ENCODE results near the gene STAT6. TPM values are rescaled to one million over a fixed set of nuclear protein-coding genes. Genes with fewer than 3 reads are reported as not detected.

STAT6 gene
- polyA plus RNA-seq, 1 donor (not counting 4 experiments of a cell fraction or from before 2014, with no cell fraction given): 113 TPM

- Histone ChIP-seq H4K20me1 (ENCODE audit: control insufficient read depth, extremely low read depth, insufficient read depth, low read length) (no peaks in the 10 kb centered on the region), H3K9me3 (ENCODE audit: control insufficient read depth, low read depth, low read length) (no peaks in the 10 kb centered on the region), H3K9ac (ENCODE audit: control insufficient read depth, extremely low read depth, insufficient read depth, low read length) (peak overlapping the region; percentile 58), H3K4me3 (ENCODE audit: control insufficient read depth in 2 of 3, extremely low read depth in 1 of 3, insufficient read depth in 2 of 3, low read depth in 1 of 3, low read length in 3 of 3) (peak overlapping the region; percentile 55 to 90 (median 69)), H3K4me2 (ENCODE audit: control insufficient read depth, extremely low read depth, insufficient read depth, low read depth, low read length) (peak overlapping the region; percentile 77), H3K79me2 (ENCODE audit: control insufficient read depth, insufficient read depth, low read length) (no peaks in the 10 kb centered on the region), H3K4me1 (ENCODE audit: control insufficient read depth, extremely low read depth, insufficient read depth, low read length) (peaks cover 16% of the 10 kb centered on the region), H3K27me3 (ENCODE audit: control insufficient read depth, extremely low read depth, insufficient read depth, low read length) (no peaks in the 10 kb centered on the region), H3K36me3 (ENCODE audit: control insufficient read depth in 2 of 2, extremely low read depth in 1 of 2, insufficient read depth in 2 of 2, low read length in 2 of 2) (no peaks in the 10 kb centered on the region), H3K27ac (ENCODE audit: control insufficient read depth, insufficient read depth, low read length) (no peak overlapping the region), H2AFZ (ENCODE audit: control insufficient read depth, low read length) (peak overlapping the region; percentile 27), H3K9me1 (ENCODE audit: control insufficient read depth, extremely low read depth, insufficient read depth, low read length) (no peaks in the 10 kb centered on the region)
- DNase-seq (ENCODE audit: low read depth, low spot score) (no peak), FAIRE-seq (no peak)
- dilution Hi-C loops (cut with MboI; ENCODE audit: extremely low pct_ligation_motif_present, low sequenced_read_pairs): no loop called here
- TF ChIP-seq EZH2 (IDR thresholded peaks at IDR 0.05; ENCODE audit: low read length) (no peak), CTCF (optimal IDR thresholded peaks at IDR 0.05 in 1 of 3, IDR thresholded peaks at IDR 0.05 in 1 of 3, conservative IDR thresholded peaks at IDR 0.05 in 1 of 3; ENCODE audit: extremely low read depth in 1 of 3, insufficient read depth in 2 of 3, low read length in 3 of 3) (no peak)
These were observed 17.5 kb upstream of the STAT6 start for GRCh38 chr12:57128519-57129247.

- TF ChIP-seq EZH2 (IDR thresholded peaks at IDR 0.05; ENCODE audit: low read length) (no peak), CTCF (optimal IDR thresholded peaks at IDR 0.05 in 1 of 3, IDR thresholded peaks at IDR 0.05 in 1 of 3, conservative IDR thresholded peaks at IDR 0.05 in 1 of 3; ENCODE audit: extremely low read depth in 1 of 3, insufficient read depth in 2 of 3, low read length in 3 of 3) (no peak)
- DNase-seq (ENCODE audit: low read depth, low spot score) (no peak), FAIRE-seq (no peak)
- Histone ChIP-seq H3K9me3 (ENCODE audit: control insufficient read depth, low read depth, low read length) (no peaks in the 10 kb centered on the region), H3K36me3 (ENCODE audit: control insufficient read depth in 2 of 2, extremely low read depth in 1 of 2, insufficient read depth in 2 of 2, low read length in 2 of 2) (no peaks in the 10 kb centered on the region), H3K4me1 (ENCODE audit: control insufficient read depth, extremely low read depth, insufficient read depth, low read length) (peaks cover 16% of the 10 kb centered on the region), H3K4me3 (ENCODE audit: control insufficient read depth in 2 of 3, extremely low read depth in 1 of 3, insufficient read depth in 2 of 3, low read depth in 1 of 3, low read length in 3 of 3) (peak within 1 kb of the TSS; percentile 69 to 90 (median 83)), H3K79me2 (ENCODE audit: control insufficient read depth, insufficient read depth, low read length) (no peaks in the 10 kb centered on the region), H3K9me1 (ENCODE audit: control insufficient read depth, extremely low read depth, insufficient read depth, low read length) (no peaks in the 10 kb centered on the region), H2AFZ (ENCODE audit: control insufficient read depth, low read length) (peak within 1 kb of the TSS; percentile 84), H3K9ac (ENCODE audit: control insufficient read depth, extremely low read depth, insufficient read depth, low read length) (peak within 1 kb of the TSS; percentile 82), H3K27me3 (ENCODE audit: control insufficient read depth, extremely low read depth, insufficient read depth, low read length) (no peaks in the 10 kb centered on the region), H3K4me2 (ENCODE audit: control insufficient read depth, extremely low read depth, insufficient read depth, low read depth, low read length) (peak within 1 kb of the TSS; percentile 93), H3K27ac (ENCODE audit: control insufficient read depth, insufficient read depth, low read length) (peak within 1 kb of the TSS; percentile 63), H4K20me1 (ENCODE audit: control insufficient read depth, extremely low read depth, insufficient read depth, low read length) (no peaks in the 10 kb centered on the region)
- dilution Hi-C loops (cut with MboI; ENCODE audit: extremely low pct_ligation_motif_present, low sequenced_read_pairs): no loop called here
These were observed 16.8 kb upstream of the STAT6 start, which contains the start of gene LRP1 for GRCh38 chr12:57127726-57128518. Gene LRP1, plus strand, starts transcription at chr12:57128483. Its CDS starts 482 bp downstream, at chr12:57128965.

Data from keratinocyte (primary cell).